Osteoblast (primary cell): ENCODE data around the gene CFAP54. TPM values are rescaled to one million over a fixed set of nuclear protein-coding genes. Genes with fewer than 3 reads are reported as not detected.
A peak's percentile ranks its signal among the peaks of the same experiment; 100 is the strongest.

ENCODE experiments used
- DNase-seq: peaks from one replicate; pipeline ENCODE4 v3.0.0; 2011; ENCODE audit warnings: low spot score, mixed read lengths; ENCODE audit not compliant: insufficient read length; ENCODE audit errors: missing footprints
- H2AFZ ChIP-seq: 2 replicates; pipeline ENCODE4 v1.6.0; 2011; ENCODE audit warnings: mild to moderate bottlenecking, low read length
- H3K27ac ChIP-seq: 2 replicates; pipeline ENCODE4 v1.5.1; 2011; ENCODE audit warnings: mild to moderate bottlenecking, low read depth, low read length, moderate library complexity
- H3K27me3 ChIP-seq: 2 replicates; pipeline ENCODE4 v1.6.0; 2012; ENCODE audit warnings: mild to moderate bottlenecking, control low read depth, inconsistent platforms, low read length, moderate library complexity; ENCODE audit not compliant: insufficient read depth
- H3K36me3 ChIP-seq: 2 replicates; pipeline ENCODE4 v1.5.1; 2011; ENCODE audit warnings: mild to moderate bottlenecking, low read length, control low read depth, moderate library complexity; ENCODE audit not compliant: insufficient read depth
- H3K4me1 ChIP-seq: 2 replicates; pipeline ENCODE4 v1.5.1; 2011; ENCODE audit warnings: mild to moderate bottlenecking, low read length, control low read depth, moderate library complexity; ENCODE audit not compliant: insufficient read depth
- H3K4me2 ChIP-seq: 2 replicates; pipeline ENCODE4 v1.6.0; 2011; ENCODE audit warnings: mild to moderate bottlenecking, low read length; ENCODE audit not compliant: insufficient read depth
- H3K4me3 ChIP-seq: fragments of 200-600 bp; sonication (generic); 3 replicates; pipeline ENCODE4 v1.5.1; 2012; ENCODE audit warnings: mild to moderate bottlenecking, low read length, inconsistent platforms; ENCODE audit not compliant: insufficient read depth
- H3K79me2 ChIP-seq: 2 replicates; pipeline ENCODE4 v1.6.0; 2012; ENCODE audit warnings: mild to moderate bottlenecking, low read length, control low read depth, inconsistent platforms; ENCODE audit not compliant: insufficient read depth
- H3K9me3 ChIP-seq: 2 replicates; pipeline ENCODE4 v1.5.1; 2011; ENCODE audit warnings: low read depth, low read length, control low read depth
- H4K20me1 ChIP-seq: 2 replicates; pipeline ENCODE4 v1.6.0; 2012; ENCODE audit warnings: mild to moderate bottlenecking, low read length, control low read depth; ENCODE audit not compliant: insufficient read depth
- CTCF ChIP-seq: IDR thresholded peaks from 2 replicates; pipeline ENCODE4 v1.5.1; 2011; ENCODE audit warnings: mild to moderate bottlenecking, low read depth, low read length, moderate library complexity; ENCODE audit errors: extremely low read depth
- total RNA-seq: library from RNA; depleted of rRNA; stranded (reverse); fragments of >200 nt; gene quantifications from 2 replicates; pipeline ENCODE4 v1.2.3, GENCODE V29; 2012

CFAP54 gene
- total RNA-seq, 1 donor: 2.2 TPM

DNA sequence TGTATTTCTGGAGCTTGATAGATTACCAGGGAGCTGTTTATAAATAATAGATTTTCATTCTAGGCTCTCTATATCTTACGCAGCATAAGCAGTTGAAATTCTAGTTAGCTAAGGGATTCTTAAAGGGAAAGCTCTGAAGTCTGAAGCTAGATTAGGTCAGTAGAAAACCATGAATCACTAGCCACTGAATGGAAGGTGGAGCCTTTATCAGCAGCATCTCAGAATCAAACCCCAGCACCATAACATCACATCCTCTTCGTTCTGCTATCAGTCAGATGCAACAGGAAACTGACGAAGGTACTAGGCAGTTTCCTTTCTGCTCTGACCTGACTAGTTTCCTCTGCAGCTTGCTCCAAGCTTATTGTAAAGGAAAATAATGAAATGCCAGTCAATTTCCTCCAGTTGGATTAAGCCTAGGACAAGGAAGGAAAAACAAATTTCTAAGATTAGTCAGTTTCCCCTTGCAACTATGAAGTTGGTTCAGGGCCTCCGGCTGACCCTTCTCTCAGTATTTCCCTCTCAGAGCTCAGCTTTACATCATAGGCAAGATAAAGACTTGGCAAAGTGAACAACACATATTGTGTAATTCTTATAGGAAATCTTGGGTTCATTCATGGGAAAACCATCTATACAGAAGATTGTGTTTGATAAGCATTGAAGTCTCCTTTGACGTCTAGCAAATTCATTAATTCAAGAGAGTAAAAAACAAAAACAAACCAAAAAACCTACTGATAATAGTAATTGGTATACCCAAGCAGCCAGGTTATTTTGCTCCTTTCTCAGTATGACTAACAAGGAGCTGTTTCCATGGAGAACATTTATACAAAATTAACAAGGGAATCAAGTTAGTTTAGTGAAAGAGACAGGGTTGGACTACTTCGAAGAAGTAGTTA lies 43.4 kb upstream of the CFAP54 start:
- H3K9me3 ChIP-seq: no peaks in the 10 kb centered on the region
- no peaks in the 10 kb centered on the region for H3K36me3 ChIP-seq
- no peak for TF ChIP-seq CTCF
- no peaks in the 10 kb centered on the region for H4K20me1 ChIP-seq
- H3K4me1 ChIP-seq: peaks cover 29% of the 10 kb centered on the region
- H3K79me2 ChIP-seq: no peaks in the 10 kb centered on the region
- H2AFZ ChIP-seq: peak overlapping the region; percentile 69
- H3K27ac ChIP-seq: peak overlapping the region; percentile 98
- peak overlapping the region; percentile 38 for H3K4me3 ChIP-seq
- peak overlapping the region; percentile 80 for H3K4me2 ChIP-seq
- peak; percentile 90 for DNase-seq
- no peaks in the 10 kb centered on the region for H3K27me3 ChIP-seq

- DNase-seq: no peak
- Histone ChIP-seq H2AFZ (no peak overlapping the region), H3K4me2 (no peak overlapping the region), H3K27ac (peak overlapping the region; percentile 98), H3K4me3 (no peak overlapping the region), H3K4me1 (peaks cover 29% of the 10 kb centered on the region), H4K20me1 (no peaks in the 10 kb centered on the region), H3K9me3 (no peaks in the 10 kb centered on the region), H3K36me3 (no peaks in the 10 kb centered on the region), H3K79me2 (no peaks in the 10 kb centered on the region), H3K27me3 (no peaks in the 10 kb centered on the region)
- no peak for TF ChIP-seq CTCF
These were observed 42.1 kb upstream of the CFAP54 start for GRCh38 chr12:96447256-96447655.

GRCh38 chr12:96448300-96448699 lies 41.1 kb upstream of the CFAP54 start:
- peak overlapping the region; percentile 12 for H3K4me2 ChIP-seq
- DNase-seq: peak; percentile 36
- H3K4me3 ChIP-seq: no peak overlapping the region
- H4K20me1 ChIP-seq: no peaks in the 10 kb centered on the region
- no peaks in the 10 kb centered on the region for H3K27me3 ChIP-seq
- no peaks in the 10 kb centered on the region for H3K36me3 ChIP-seq
- peaks cover 29% of the 10 kb centered on the region for H3K4me1 ChIP-seq
- no peak for TF ChIP-seq CTCF
- peak overlapping the region; percentile 80 for H2AFZ ChIP-seq
- H3K9me3 ChIP-seq: no peaks in the 10 kb centered on the region
- peak overlapping the region; percentile 47 for H3K27ac ChIP-seq
- H3K79me2 ChIP-seq: no peaks in the 10 kb centered on the region

GRCh38 chr12:96452261-96452922 lies 37.0 kb upstream of the CFAP54 start:
- Histone ChIP-seq H3K9me3 (no peaks in the 10 kb centered on the region), H3K36me3 (no peaks in the 10 kb centered on the region), H3K27me3 (no peaks in the 10 kb centered on the region), H3K79me2 (no peaks in the 10 kb centered on the region), H2AFZ (no peak overlapping the region), H4K20me1 (no peaks in the 10 kb centered on the region), H3K4me3 (no peak overlapping the region), H3K4me2 (no peak overlapping the region), H3K4me1 (peaks cover 4% of the 10 kb centered on the region), H3K27ac (no peak overlapping the region)
- no peak for TF ChIP-seq CTCF
- DNase-seq: no peak
